KMS-11 (cell line): Measurements from ENCODE around the gene CD28.
"Not testable (repeated sequence)": the region's sequence is repeated elsewhere in the genome, so short reads cannot be mapped to it uniquely, and the experiment has no call there.

Experiments used
- H2AFZ ChIP-seq: fragments of 200-600 bp; sonication (generic); 2 replicates; pipeline ENCODE4 v1.6.1; 2016; ENCODE audit warnings: antibody characterized with exemption, mixed run types, low read depth
- H3K27ac ChIP-seq: fragments of 200-600 bp; sonication (generic); 2 replicates; pipeline ENCODE4 v1.6.1; 2016; ENCODE audit warnings: mild to moderate bottlenecking, mixed run types
- H3K27me3 ChIP-seq: fragments of 200-600 bp; sonication (generic); 2 replicates; pipeline ENCODE4 v1.6.1; 2017; ENCODE audit warnings: mild to moderate bottlenecking, low read depth, mixed run types, moderate library complexity; ENCODE audit not compliant: insufficient read depth
- H3K36me3 ChIP-seq: fragments of 200-600 bp; sonication (generic); 2 replicates; pipeline ENCODE4 v1.6.1; 2017; ENCODE audit warnings: mild to moderate bottlenecking, mixed run types; ENCODE audit not compliant: insufficient read depth
- H3K4me1 ChIP-seq: fragments of 200-600 bp; sonication (generic); 2 replicates; pipeline ENCODE4 v1.6.1; 2016; ENCODE audit warnings: mild to moderate bottlenecking, low read depth, mixed run types; ENCODE audit not compliant: poor library complexity, severe bottlenecking
- H3K4me2 ChIP-seq: fragments of 200-600 bp; sonication (generic); 2 replicates; pipeline ENCODE4 v1.7.0; 2016; ENCODE audit warnings: mild to moderate bottlenecking, mixed run types
- H3K4me3 ChIP-seq: fragments of 200-600 bp; sonication (generic); IDR thresholded peaks from 2 replicates; pipeline ENCODE4 v1.6.1; 2017; ENCODE audit warnings: low read depth, low read length, mixed read lengths; ENCODE audit not compliant: insufficient read depth
- H3K79me2 ChIP-seq: fragments of 200-600 bp; sonication (generic); 2 replicates; pipeline ENCODE4 v1.6.1; 2016; ENCODE audit warnings: low read depth, mixed run types; ENCODE audit not compliant: insufficient read depth
- H3K9ac ChIP-seq: fragments of 200-600 bp; sonication (generic); 2 replicates; pipeline ENCODE4 v1.6.1; 2016; ENCODE audit warnings: mild to moderate bottlenecking, mixed run types
- H4K20me1 ChIP-seq: fragments of 200-600 bp; sonication (generic); 2 replicates; pipeline ENCODE4 v1.6.1; 2016; ENCODE audit warnings: mild to moderate bottlenecking, mixed run types; ENCODE audit not compliant: insufficient read depth
- CTCF ChIP-seq: fragments of 200-600 bp; sonication (generic); conservative IDR thresholded peaks from 2 replicates; pipeline ENCODE4 v1.6.1; 2017; ENCODE audit warnings: low read depth, mild to moderate bottlenecking, antibody characterized with exemption, low read length, moderate library complexity, mixed read lengths

Gene CD28

GRCh38 chr2:203774760-203775159 is 68.3 kb downstream of the CD28 start:
- H3K9ac ChIP-seq, result no peak overlapping the region
- H4K20me1 ChIP-seq, result no peaks in the 10 kb centered on the region
- H3K79me2 ChIP-seq, result no peaks in the 10 kb centered on the region
- no peak overlapping the region for H3K4me2 ChIP-seq
- no peaks in the 10 kb centered on the region for H3K4me1 ChIP-seq
- H3K36me3 ChIP-seq, result no peaks in the 10 kb centered on the region
- no peak for TF ChIP-seq CTCF
- no peak overlapping the region for H2AFZ ChIP-seq
- H3K27ac ChIP-seq, result no peak overlapping the region
- H3K27me3 ChIP-seq, result no peaks in the 10 kb centered on the region
- no peak overlapping the region for H3K4me3 ChIP-seq

- Histone ChIP-seq H2AFZ (no peak overlapping the region), H3K27me3 (no peaks in the 10 kb centered on the region), H3K4me1 (no peaks in the 10 kb centered on the region), H3K4me3 (no peak overlapping the region), H3K4me2 (no peak overlapping the region), H4K20me1 (no peaks in the 10 kb centered on the region), H3K9ac (no peak overlapping the region), H3K79me2 (no peaks in the 10 kb centered on the region), H3K27ac (no peak overlapping the region), H3K36me3 (no peaks in the 10 kb centered on the region)
- no peak for TF ChIP-seq CTCF
Measured at GRCh38 chr2:203775684-203776083, 69.2 kb downstream of the CD28 start.

GRCh38 chr2:203777030-203777429 is 70.6 kb downstream of the CD28 start:
- no peak overlapping the region for H3K9ac ChIP-seq
- H3K4me3 ChIP-seq, result no peak overlapping the region
- H3K4me2 ChIP-seq, result no peak overlapping the region
- H3K27ac ChIP-seq, result no peak overlapping the region
- H4K20me1 ChIP-seq, result no peaks in the 10 kb centered on the region
- no peaks in the 10 kb centered on the region for H3K36me3 ChIP-seq
- no peaks in the 10 kb centered on the region for H3K27me3 ChIP-seq
- H3K4me1 ChIP-seq, result peaks cover 7% of the 10 kb centered on the region
- TF ChIP-seq CTCF, result no peak
- no peaks in the 10 kb centered on the region for H3K79me2 ChIP-seq
- no peak overlapping the region for H2AFZ ChIP-seq

- not testable (repeated sequence) for H3K27ac ChIP-seq, H4K20me1 ChIP-seq, H3K27me3 ChIP-seq, H2AFZ ChIP-seq, H3K4me2 ChIP-seq, H3K36me3 ChIP-seq, H3K9ac ChIP-seq, H3K4me3 ChIP-seq, H3K79me2 ChIP-seq
- H3K4me1 ChIP-seq, result peaks cover 26% of the 10 kb centered on the region
Measured at GRCh38 chr2:203779477-203780073, 73.1 kb downstream of the CD28 start.

- Histone ChIP-seq H3K9ac (no peak overlapping the region), H3K27ac (no peak overlapping the region), H4K20me1 (no peaks in the 10 kb centered on the region), H2AFZ (no peak overlapping the region), H3K79me2 (no peaks in the 10 kb centered on the region), H3K36me3 (no peaks in the 10 kb centered on the region), H3K4me3 (no peak overlapping the region), H3K4me1 (peaks cover 26% of the 10 kb centered on the region), H3K27me3 (no peaks in the 10 kb centered on the region), H3K4me2 (no peak overlapping the region)
- no peak for TF ChIP-seq CTCF
Measured at GRCh38 chr2:203780231-203780630, 73.8 kb downstream of the CD28 start.
